HepG2 (cell line): ENCODE data around the gene S100A6. TPM values are rescaled to one million over a fixed set of nuclear protein-coding genes. Genes with fewer than 3 reads are reported as not detected.

ENCODE experiments used
- ATAC-seq: fragments of 200-7000 bp; cut with Tn5 transposase; 3 replicates; pipeline ENCODE4 v1.9.1; 2020; ENCODE audit warnings: mild to moderate bottlenecking, moderate library complexity
- BruUV-seq: library from RNA; stranded (reverse); fragments of 400-500 nt; replicated peaks from 2 replicates; lab custom pipeline; 2021; lab: Mats Ljungman, UMichigan
- CTCF ChIA-PET: fragments of 300-600 bp; formaldehyde crosslinking; extraction: SDS; loops from one replicate; lab custom pipeline; 2021; ENCODE audit warnings: low total read pairs, inconsistent platforms, low intra/inter-chr PET ratio; lab: Yijun Ruan, JAX
- POLR2A ChIA-PET: fragments of 350-600 bp; sonication (Branson Sonifier 250); formaldehyde crosslinking; loops from one replicate; lab custom pipeline; 2020; ENCODE audit warnings: antibody characterized with exemption, inconsistent platforms; lab: Yijun Ruan, JAX
- DNase-seq: peaks from one replicate; pipeline ENCODE4 v3.0.0-alpha.2; 2015; ENCODE audit warnings: low spot score
- FAIRE-seq: peaks from 3 replicates; lab custom pipeline; 2011; peaks lifted over from hg19 to GRCh38; lab: Jason Lieb, UNC
- H2AFZ ChIP-seq: one replicate; pipeline ENCODE4 v1.6.1; 2011; ENCODE audit warnings: low read length, inconsistent platforms
- H3K27ac ChIP-seq: fragments of 300-600 bp; 3 replicates; pipeline ENCODE4 v1.8.0; 2011; ENCODE audit warnings: mixed run types, mild to moderate bottlenecking, mixed read lengths, low read length, inconsistent platforms; ENCODE audit not compliant: insufficient read depth; ENCODE audit errors: extremely low read length
- H3K27me3 ChIP-seq, 2 experiments: fragments of 200-600 bp in 1 of 2; 2 replicates in 1 of 2; 3 replicates in 1 of 2; pipeline versions ENCODE4 v1.6.0 to v1.8.0; 2011; ENCODE audit warnings: low read length in 2 of 2, mild to moderate bottlenecking in 2 of 2, moderate library complexity in 2 of 2, inconsistent platforms in 1 of 2; ENCODE audit not compliant: insufficient read depth in 2 of 2, control insufficient read depth in 1 of 2
- H3K36me3 ChIP-seq, 2 experiments: fragments of 200-600 bp in 1 of 2; replicated peaks in 1 of 2; 2 replicates in 1 of 2; 3 replicates in 1 of 2; pipeline versions ENCODE4 v1.5.1 to v1.8.0; 2011; ENCODE audit warnings: low read length in 2 of 2, inconsistent platforms in 1 of 2; ENCODE audit not compliant: insufficient read depth in 2 of 2, control insufficient read depth in 1 of 2
- H3K4me1 ChIP-seq: 2 replicates; pipeline ENCODE4 v1.5.1; 2012; ENCODE audit warnings: low read length, inconsistent platforms; ENCODE audit not compliant: insufficient read depth
- H3K4me2 ChIP-seq: 2 replicates; pipeline ENCODE4 v1.6.0; 2011; ENCODE audit warnings: low read depth, low read length, inconsistent platforms
- H3K4me3 ChIP-seq, 3 experiments: fragments of 200-600 bp in 1 of 3; sonication (generic), shearing (Covaris generic) in 1 of 3; replicated peaks in 1 of 3; 2 replicates each; pipeline ENCODE4 v1.5.1; 2011 to 2016; ENCODE audit warnings: low read length in 3 of 3, inconsistent platforms in 2 of 3, low read depth in 2 of 3, mild to moderate bottlenecking in 2 of 3, control low read depth in 1 of 3, mixed read lengths in 1 of 3; ENCODE audit not compliant: insufficient read depth in 1 of 3
- H3K79me2 ChIP-seq: one replicate; pipeline ENCODE4 v1.6.1; 2011; ENCODE audit warnings: low read length, inconsistent platforms; ENCODE audit not compliant: insufficient read depth
- H3K9ac ChIP-seq: 2 replicates; pipeline ENCODE4 v1.6.0; 2011; ENCODE audit warnings: mild to moderate bottlenecking, low read depth, low read length, inconsistent platforms; ENCODE audit not compliant: insufficient read depth
- H3K9me3 ChIP-seq: 2 replicates; pipeline ENCODE4 v1.5.1; 2012; ENCODE audit warnings: mild to moderate bottlenecking, low read length
- H4K20me1 ChIP-seq: 2 replicates; pipeline ENCODE4 v1.6.0; 2011; ENCODE audit warnings: inconsistent platforms, mild to moderate bottlenecking, low read length, moderate library complexity; ENCODE audit not compliant: insufficient read depth
- ELF3 ChIP-seq: IDR thresholded peaks from 2 replicates; pipeline ENCODE4 v1.6.1; 2016; ENCODE audit warnings: missing genetic modification reagents, missing compliant biosample characterization
- GPBP1L1 ChIP-seq: sonication (generic); formaldehyde crosslinking; IDR thresholded peaks from 2 replicates; pipeline ENCODE4 v1.5.0; 2020; ENCODE audit warnings: mild to moderate bottlenecking, missing genetic modification reagents
- HNF4A ChIP-seq: sonication (generic); formaldehyde crosslinking; IDR thresholded peaks from 2 replicates; pipeline ENCODE4 v1.4.0; 2020; ENCODE audit warnings: missing genetic modification reagents
- MED8 ChIP-seq: sonication (generic); formaldehyde crosslinking; IDR thresholded peaks from 2 replicates; pipeline ENCODE4 v1.8.1; 2023; ENCODE audit warnings: mild to moderate bottlenecking, missing genetic modification reagents; ENCODE audit not compliant: insufficient replicate concordance
- POLR2A ChIP-seq, 2 experiments: IDR thresholded peaks; 2 replicates each; pipeline ENCODE4 v1.6.1; 2011; ENCODE audit warnings: low read depth in 2 of 2, low read length in 2 of 2, mild to moderate bottlenecking in 1 of 2, moderate library complexity in 1 of 2; ENCODE audit not compliant: insufficient read depth in 1 of 2
- RELA ChIP-seq: sonication (generic); formaldehyde crosslinking; IDR thresholded peaks from 2 replicates; pipeline ENCODE4 v1.4.0; 2020; ENCODE audit warnings: missing genetic modification reagents
- RXRB ChIP-seq: IDR thresholded peaks from 2 replicates; pipeline ENCODE4 v1.6.1; 2016; ENCODE audit warnings: borderline replicate concordance, missing genetic modification reagents, missing compliant biosample characterization
- SRF ChIP-seq: IDR thresholded peaks from 2 replicates; pipeline ENCODE4 v1.6.1; 2011; ENCODE audit warnings: mild to moderate bottlenecking, low read depth, low read length, moderate library complexity
- SUZ12 ChIP-seq: fragments of 150-350 bp; IDR thresholded peaks from 2 replicates; pipeline ENCODE4 v1.6.1; 2014; ENCODE audit warnings: low read depth, low read length
- TEAD3 ChIP-seq: optimal IDR thresholded peaks from 2 replicates; pipeline ENCODE3; 2016; ENCODE audit warnings: borderline replicate concordance
- TIGD3 ChIP-seq: sonication (generic); formaldehyde crosslinking; IDR thresholded peaks from 2 replicates; pipeline ENCODE4 v1.5.1; 2020; ENCODE audit warnings: mild to moderate bottlenecking, missing genetic modification reagents, borderline replicate concordance
- XBP1 ChIP-seq: sonication (generic); formaldehyde crosslinking; IDR thresholded peaks from 2 replicates; pipeline ENCODE4 v1.5.0; 2020; ENCODE audit warnings: missing genetic modification reagents
- ZBTB42 ChIP-seq: sonication (generic); formaldehyde crosslinking; IDR thresholded peaks from 2 replicates; pipeline ENCODE4 v1.5.0; 2020; ENCODE audit warnings: mild to moderate bottlenecking, missing genetic modification reagents
- ZNF446 ChIP-seq: sonication (generic); formaldehyde crosslinking; IDR thresholded peaks from 2 replicates; pipeline ENCODE4 v1.5.0; 2020; ENCODE audit warnings: mild to moderate bottlenecking, missing genetic modification reagents
- ZNF460 ChIP-seq: sonication (generic); formaldehyde crosslinking; IDR thresholded peaks from 2 replicates; pipeline ENCODE4 v1.5.1; 2020; ENCODE audit warnings: missing genetic modification reagents, mild to moderate bottlenecking, borderline replicate concordance
- ZNF704 ChIP-seq: sonication (generic); formaldehyde crosslinking; IDR thresholded peaks from 2 replicates; pipeline ENCODE4 v1.8.1; 2023; ENCODE audit warnings: mild to moderate bottlenecking, inconsistent platforms, moderate library complexity, missing genetic modification reagents, borderline replicate concordance
- in situ Hi-C: cut with HindIII; loops from 2 replicates; pipeline ENCODE4 v1.10.0; 2017; ENCODE audit warnings: low pct_unique_long_range_greater_than_20kb; ENCODE audit not compliant: extremely low pct_ligation_motif_present
- intact Hi-C: fragments of 100-400 bp; cut with micrococcal nuclease; formaldehyde crosslinking; loops from one replicate; pipeline ENCODE4 v1.10.0; 2022; ENCODE audit not compliant: unreplicated experiment
- polyA plus RNA-seq, 8 experiments: library from polyadenylated mRNA; depleted of rRNA in 3 of 8; stranded (reverse) in 7 of 8; unstranded in 1 of 8; fragments of >200 nt; fragmentation: Illumina TruSeq in 4 of 8; extraction: Trizol in 4 of 8; gene quantifications; 2 replicates each; pipeline versions ENCODE4 v1.2.1 to v1.2.3, GENCODE V29; 2011 to 2016; ENCODE audit warnings: low read depth in 4 of 8, missing spikeins in 1 of 8, mixed read lengths in 1 of 8; ENCODE audit not compliant: insufficient read depth in 1 of 8
- total RNA-seq, 5 experiments: library from RNA; depleted of rRNA; stranded (reverse); fragments of >200 nt; fragmentation: Illumina TruSeq; extraction: Trizol; gene quantifications; 2 replicates each; pipeline ENCODE4 v1.2.3, GENCODE V29; 2016; ENCODE audit warnings: low read depth in 1 of 5
- TF ChIP-seq, protein P1 (sequence below): sonication (generic); formaldehyde crosslinking; IDR thresholded peaks from 2 replicates; pipeline ENCODE4 v1.4.0; 2020; ENCODE audit warnings: missing genetic modification reagents

The S100A6 gene
- total and polyA plus RNA-seq, 2 of the 13 experiments (the other 11 are each of a cell fraction or from before 2014, with no cell fraction given): 72.9 to 85.0 TPM

- no peak overlapping the region for H2AFZ ChIP-seq
- no peak for ATAC-seq
- no peaks in the 10 kb centered on the region for H3K79me2 ChIP-seq
- H3K27me3 ChIP-seq: no peaks in the 10 kb centered on the region; a peak in 1 of 5 replicates
- no peak for DNase-seq
- no peaks in the 10 kb centered on the region for H3K9me3 ChIP-seq
- no peak overlapping the region for H3K9ac ChIP-seq
- ChIA-PET POLR2A (interaction anchor here (1.4 to 1.5 kb wide), 2 partner anchors 10 to 59 kb away, joined by 3 read pairs; no protein-coding TSS in a partner anchor), CTCF (no interaction called here)
- H4K20me1 ChIP-seq: no peaks in the 10 kb centered on the region
- FAIRE-seq: no peak
- intact Hi-C loops: no loop called here
- H3K4me3 ChIP-seq: no peak overlapping the region
- BruUV-seq: no TSS peak
- no peak overlapping the region for H3K27ac ChIP-seq
- H3K4me2 ChIP-seq: no peak overlapping the region
- in situ Hi-C loops: no loop called here
- no peaks in the 10 kb centered on the region for H3K36me3 ChIP-seq
- peaks cover 4% of the 10 kb centered on the region; the same call in 1 of the 2 replicates for H3K4me1 ChIP-seq
- TF ChIP-seq GPBP1L1 (CRISPR knock-in tag): no peak
- no peak for TF ChIP-seq SRF
- no peak for TF ChIP-seq SUZ12
- no peak for TF ChIP-seq MED8 (CRISPR knock-in tag)
- TF ChIP-seq ZNF460 (CRISPR knock-in tag): no peak
- TF ChIP-seq TEAD3 (CRISPR knock-in tag): no peak
- no peak for TF ChIP-seq ELF3 (CRISPR knock-in tag)
- TF ChIP-seq ZNF704: no peak
- TF ChIP-seq HNF4A (CRISPR knock-in tag): no peak
- TF ChIP-seq TIGD3 (CRISPR knock-in tag): no peak
- TF ChIP-seq RELA (CRISPR knock-in tag): no peak
- TF ChIP-seq ZNF446 (CRISPR knock-in tag): no peak
- no peak for TF ChIP-seq XBP1
- TF ChIP-seq POLR2A (IDR thresholded peaks at IDR 0.05; ENCODE audit: insufficient read depth in 1 of 2, low read depth in 2 of 2, low read length in 2 of 2): no peak
- no peak for TF ChIP-seq ZBTB42 (CRISPR knock-in tag)
- TF ChIP-seq, protein P1, sequence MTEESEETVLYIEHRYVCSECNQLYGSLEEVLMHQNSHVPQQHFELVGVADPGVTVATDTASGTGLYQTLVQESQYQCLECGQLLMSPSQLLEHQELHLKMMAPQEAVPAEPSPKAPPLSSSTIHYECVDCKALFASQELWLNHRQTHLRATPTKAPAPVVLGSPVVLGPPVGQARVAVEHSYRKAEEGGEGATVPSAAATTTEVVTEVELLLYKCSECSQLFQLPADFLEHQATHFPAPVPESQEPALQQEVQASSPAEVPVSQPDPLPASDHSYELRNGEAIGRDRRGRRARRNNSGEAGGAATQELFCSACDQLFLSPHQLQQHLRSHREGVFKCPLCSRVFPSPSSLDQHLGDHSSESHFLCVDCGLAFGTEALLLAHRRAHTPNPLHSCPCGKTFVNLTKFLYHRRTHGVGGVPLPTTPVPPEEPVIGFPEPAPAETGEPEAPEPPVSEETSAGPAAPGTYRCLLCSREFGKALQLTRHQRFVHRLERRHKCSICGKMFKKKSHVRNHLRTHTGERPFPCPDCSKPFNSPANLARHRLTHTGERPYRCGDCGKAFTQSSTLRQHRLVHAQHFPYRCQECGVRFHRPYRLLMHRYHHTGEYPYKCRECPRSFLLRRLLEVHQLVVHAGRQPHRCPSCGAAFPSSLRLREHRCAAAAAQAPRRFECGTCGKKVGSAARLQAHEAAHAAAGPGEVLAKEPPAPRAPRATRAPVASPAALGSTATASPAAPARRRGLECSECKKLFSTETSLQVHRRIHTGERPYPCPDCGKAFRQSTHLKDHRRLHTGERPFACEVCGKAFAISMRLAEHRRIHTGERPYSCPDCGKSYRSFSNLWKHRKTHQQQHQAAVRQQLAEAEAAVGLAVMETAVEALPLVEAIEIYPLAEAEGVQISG (CRISPR knock-in tag): no peak
- TF ChIP-seq RXRB: no peak
These were observed 42.7 kb upstream of the S100A6 start for GRCh38 chr1:153578490-153578889.
